Gastrocnemius medialis (tissue), 4 donors: ENCODE results near the gene DGKK. TPM values are rescaled to one million over a fixed set of nuclear protein-coding genes. Genes with fewer than 3 reads are reported as not detected.

ENCODE experiments used
- ATAC-seq, 2 donors: fragments of 150-250 bp; one replicate each; pipeline ENCODE4 v1.9.1; 2016
- DNase-seq, 2 donors: peaks; one replicate each; pipeline ENCODE4 v3.0.0-alpha.2; 2019
- H3K27ac ChIP-seq, 4 donors: fragments of 200-600 bp; sonication (generic); 1 replicate in 1 of 4; 2 replicates in 3 of 4; pipeline ENCODE4 v1.5.1; 2016 to 2018; ENCODE audit warnings: mild to moderate bottlenecking in 2 of 4, moderate library complexity in 1 of 4
- H3K27me3 ChIP-seq, 3 donors: fragments of 200-600 bp; sonication (generic) in 2 of 3; 1 replicate in 1 of 3; 2 replicates in 2 of 3; pipeline versions ENCODE4 v1.5.1 to v1.6.0; 2016 to 2019; ENCODE audit warnings: mild to moderate bottlenecking in 1 of 3, moderate library complexity in 1 of 3
- H3K36me3 ChIP-seq, 2 donors: fragments of 200-600 bp; sonication (generic) in 1 of 2; one replicate each; pipeline ENCODE4 v1.5.1; 2017 to 2018
- H3K4me1 ChIP-seq, 2 donors: fragments of 200-600 bp; sonication (generic) in 1 of 2; one replicate each; pipeline ENCODE4 v1.5.1; 2016 to 2017; ENCODE audit warnings: mild to moderate bottlenecking in 2 of 2
- H3K4me3 ChIP-seq, 4 donors: fragments of 200-600 bp; sonication (generic) in 3 of 4; 1 replicate in 1 of 4; 2 replicates in 3 of 4; pipeline ENCODE4 v1.5.1; 2016 to 2019; ENCODE audit warnings: mild to moderate bottlenecking in 2 of 4
- H3K9me3 ChIP-seq, 3 donors: fragments of 200-600 bp; sonication (generic) in 2 of 3; 1 replicate in 1 of 3; 2 replicates in 2 of 3; pipeline ENCODE4 v1.5.1; 2016 to 2019
- POLR2A ChIP-seq, 2 donors: fragments of 450-650 bp; IDR thresholded peaks; one replicate each; pipeline ENCODE4 v1.6.1; 2017; ENCODE audit warnings: antibody characterized with exemption in 2 of 2, mild to moderate bottlenecking in 2 of 2, moderate library complexity in 2 of 2
- in situ Hi-C, 4 donors: fragments of 200-750 bp; cut with MboI; loops; one replicate each; pipeline versions ENCODE4 v1.15.0 to v1.8.0; 2017; ENCODE audit warnings: low sequenced_read_pairs in 4 of 4
- intact Hi-C: fragments of 100-400 bp; cut with DNase I; formaldehyde crosslinking; loops from one replicate; pipeline ENCODE4 v1.15.1; 2023; ENCODE audit warnings: low total_unique reads
- total RNA-seq, 4 donors: library from RNA; depleted of rRNA; stranded (reverse); fragments of >200 nt; gene quantifications; one replicate each; pipeline versions ENCODE4 v1.1.0 to v1.2.3, GENCODE V29; 2016
- TF ChIP-seq, protein P1 (sequence below), 5 experiments: fragments of 450-650 bp in 3 of 5; fragments of 200-600 bp in 2 of 5; sonication (generic) in 2 of 5; IDR thresholded peaks in 4 of 5; conservative IDR thresholded peaks in 1 of 5; 1 replicate in 4 of 5; 2 replicates in 1 of 5; pipeline ENCODE4 v1.5.1; 2016 to 2019; ENCODE audit warnings: antibody characterized with exemption in 5 of 5, mild to moderate bottlenecking in 3 of 5, moderate library complexity in 3 of 5

Gene DGKK
- total RNA-seq, 4 donors from 2014 or later: not detected

DNA sequence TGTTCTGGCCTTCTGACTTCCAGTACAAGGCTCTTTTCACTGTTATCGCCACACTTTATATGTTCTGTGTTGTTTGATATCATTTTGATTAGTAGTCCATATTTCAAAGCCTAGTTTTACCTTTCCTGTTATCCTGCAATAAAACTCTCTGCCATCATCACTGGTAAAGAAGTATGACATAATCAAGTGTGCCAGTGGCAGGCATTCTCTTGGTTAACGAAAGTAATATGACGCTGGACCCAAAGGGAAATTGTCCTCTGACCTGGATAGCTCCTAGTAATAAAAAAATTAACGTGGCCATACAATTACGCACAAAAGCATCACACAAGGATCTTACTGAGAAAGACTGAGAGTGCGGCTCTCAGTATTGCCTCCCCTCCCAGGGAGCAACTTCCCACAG lies 33.8 kb downstream of the DGKK start:
- H3K9me3 ChIP-seq: no peaks in the 10 kb centered on the region
- no peak overlapping the region for H3K27ac ChIP-seq
- in situ Hi-C loops: no loop called here
- H3K4me1 ChIP-seq: no peaks in the 10 kb centered on the region
- TF ChIP-seq, protein P1, sequence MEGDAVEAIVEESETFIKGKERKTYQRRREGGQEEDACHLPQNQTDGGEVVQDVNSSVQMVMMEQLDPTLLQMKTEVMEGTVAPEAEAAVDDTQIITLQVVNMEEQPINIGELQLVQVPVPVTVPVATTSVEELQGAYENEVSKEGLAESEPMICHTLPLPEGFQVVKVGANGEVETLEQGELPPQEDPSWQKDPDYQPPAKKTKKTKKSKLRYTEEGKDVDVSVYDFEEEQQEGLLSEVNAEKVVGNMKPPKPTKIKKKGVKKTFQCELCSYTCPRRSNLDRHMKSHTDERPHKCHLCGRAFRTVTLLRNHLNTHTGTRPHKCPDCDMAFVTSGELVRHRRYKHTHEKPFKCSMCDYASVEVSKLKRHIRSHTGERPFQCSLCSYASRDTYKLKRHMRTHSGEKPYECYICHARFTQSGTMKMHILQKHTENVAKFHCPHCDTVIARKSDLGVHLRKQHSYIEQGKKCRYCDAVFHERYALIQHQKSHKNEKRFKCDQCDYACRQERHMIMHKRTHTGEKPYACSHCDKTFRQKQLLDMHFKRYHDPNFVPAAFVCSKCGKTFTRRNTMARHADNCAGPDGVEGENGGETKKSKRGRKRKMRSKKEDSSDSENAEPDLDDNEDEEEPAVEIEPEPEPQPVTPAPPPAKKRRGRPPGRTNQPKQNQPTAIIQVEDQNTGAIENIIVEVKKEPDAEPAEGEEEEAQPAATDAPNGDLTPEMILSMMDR (IDR thresholded peaks at IDR 0.05 in 4 of 5, conservative IDR thresholded peaks at IDR 0.05 in 1 of 5): no peak
- no peak for TF ChIP-seq POLR2A (IDR thresholded peaks at IDR 0.05)
- no peak for DNase-seq
- H3K4me3 ChIP-seq: no peak overlapping the region
- no peak for ATAC-seq
- intact Hi-C loops: no loop called here
- H3K36me3 ChIP-seq: no peaks in the 10 kb centered on the region
- peaks cover 0 to 4% (median 0%) of the 10 kb centered on the region in 3 donors for H3K27me3 ChIP-seq

- in situ Hi-C loops (no loop called here), intact Hi-C loops (no loop called here)
- TF ChIP-seq, protein P1 (IDR thresholded peaks at IDR 0.05 in 4 of 5, conservative IDR thresholded peaks at IDR 0.05 in 1 of 5): no peak
- ATAC-seq (no peak), DNase-seq (no peak)
- no peaks in the 10 kb centered on the region for H3K9me3 ChIP-seq
- no peak overlapping the region for H3K27ac ChIP-seq
- no peaks in the 10 kb centered on the region for H3K4me1 ChIP-seq
- H3K4me3 ChIP-seq: no peak overlapping the region
- H3K27me3 ChIP-seq: no peaks in the 10 kb centered on the region
- H3K36me3 ChIP-seq: no peaks in the 10 kb centered on the region
Observed at GRCh38 chrX:50432829-50433289, 37.8 kb downstream of the DGKK start.

DNA sequence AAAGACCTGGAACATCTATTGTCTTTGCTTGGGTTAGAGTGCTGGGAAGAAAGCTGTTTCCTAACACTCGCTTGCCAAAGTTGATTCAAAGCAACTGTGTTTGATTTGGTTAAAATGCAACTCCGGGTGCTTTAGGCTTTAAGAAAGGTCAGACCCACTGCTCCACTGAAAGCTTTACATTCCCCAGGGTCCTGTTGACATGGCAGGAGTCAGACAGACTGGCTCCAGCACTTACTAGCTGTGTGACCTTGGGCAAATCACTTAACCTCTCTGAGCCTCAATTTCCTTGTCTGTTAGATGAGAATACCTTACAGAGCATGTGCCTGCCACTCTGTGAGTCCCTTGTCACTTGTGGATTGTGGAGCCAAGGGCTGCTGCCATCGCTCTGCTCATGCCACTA lies 39.0 kb downstream of the DGKK start:
- Histone ChIP-seq H3K27ac (no peak overlapping the region), H3K36me3 (no peaks in the 10 kb centered on the region), H3K9me3 (no peaks in the 10 kb centered on the region), H3K4me3 (no peak overlapping the region), H3K27me3 (no peaks in the 10 kb centered on the region), H3K4me1 (no peaks in the 10 kb centered on the region)
- intact Hi-C loops (no loop called here), in situ Hi-C loops (no loop called here)
- DNase-seq (no peak), ATAC-seq (no peak)
- TF ChIP-seq, protein P1 (IDR thresholded peaks at IDR 0.05 in 4 of 5, conservative IDR thresholded peaks at IDR 0.05 in 1 of 5): no peak
- no peak for TF ChIP-seq POLR2A (IDR thresholded peaks at IDR 0.05)

- TF ChIP-seq, protein P1 (IDR thresholded peaks at IDR 0.05 in 4 of 5, conservative IDR thresholded peaks at IDR 0.05 in 1 of 5): no peak
- TF ChIP-seq POLR2A (IDR thresholded peaks at IDR 0.05): no peak
- no peak for ATAC-seq
- Histone ChIP-seq H3K4me3 (no peak overlapping the region), H3K9me3 (no peaks in the 10 kb centered on the region), H3K36me3 (no peaks in the 10 kb centered on the region), H3K4me1 (no peaks in the 10 kb centered on the region), H3K27ac (no peak overlapping the region), H3K27me3 (no peaks in the 10 kb centered on the region)
- DNase-seq: no peak
- in situ Hi-C loops (no loop called here), intact Hi-C loops (no loop called here)
Observed at GRCh38 chrX:50430917-50431575, 39.6 kb downstream of the DGKK start.

DNA sequence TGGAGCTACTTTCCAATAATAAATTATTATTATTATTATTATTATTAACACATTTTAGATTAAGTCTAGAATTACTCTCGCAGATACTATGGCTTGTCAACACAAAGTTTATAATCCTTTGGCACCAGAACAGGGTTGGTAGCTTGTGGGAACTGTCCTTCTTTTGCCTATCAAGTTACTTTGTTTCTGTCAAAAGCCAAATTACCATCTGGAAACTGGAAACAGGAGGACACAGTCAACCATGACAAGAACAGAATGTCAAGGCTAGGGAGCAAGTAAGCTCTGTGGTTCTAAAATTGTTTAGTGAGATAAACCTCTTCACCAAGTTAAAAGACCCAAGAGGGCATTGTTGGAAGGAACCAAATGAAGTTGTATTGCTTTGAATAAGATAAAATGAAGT lies 42.5 kb downstream of the DGKK start:
- H3K4me3 ChIP-seq: no peak overlapping the region
- in situ Hi-C loops: no loop called here
- no peaks in the 10 kb centered on the region for H3K9me3 ChIP-seq
- H3K27ac ChIP-seq: no peak overlapping the region
- no peaks in the 10 kb centered on the region for H3K27me3 ChIP-seq
- intact Hi-C loops: no loop called here
- TF ChIP-seq POLR2A (IDR thresholded peaks at IDR 0.05): no peak
- TF ChIP-seq, protein P1 (IDR thresholded peaks at IDR 0.05 in 4 of 5, conservative IDR thresholded peaks at IDR 0.05 in 1 of 5): no peak
- ATAC-seq: no peak
- no peaks in the 10 kb centered on the region for H3K4me1 ChIP-seq
- no peak for DNase-seq
- no peaks in the 10 kb centered on the region for H3K36me3 ChIP-seq
